Measurements from ENCODE around the gene HMGN4. TPM values are rescaled to one million over a fixed set of nuclear protein-coding genes. Genes with fewer than 3 reads are reported as not detected.

Gene HMGN4
- total and polyA plus RNA-seq, 2 donors (not counting 3 experiments of a cell fraction or from before 2014, with no cell fraction given), result 13.1 to 36.9 TPM

- dilution Hi-C loops (cut with MboI; ENCODE audit: extremely low pct_ligation_motif_present, low sequenced_read_pairs), result no loop called here
- Histone ChIP-seq H3K4me3 (replicated peaks in 1 of 3; ENCODE audit: insufficient read depth in 1 of 3, low read depth in 1 of 3, low read length in 3 of 3) (no peak overlapping the region), H2AFZ (ENCODE audit: low read depth, low read length) (no peak overlapping the region), H3K79me2 (ENCODE audit: control insufficient read depth, insufficient read depth, low read length) (no peaks in the 10 kb centered on the region), H3K27ac (ENCODE audit: insufficient read depth, low read depth, low read length) (no peak overlapping the region), H3K4me2 (ENCODE audit: insufficient read depth, low read length) (no peak overlapping the region), H4K20me1 (replicated peaks; ENCODE audit: control insufficient read depth, extremely low read depth, insufficient read depth, low read length) (no peaks in the 10 kb centered on the region), H3K9me3 (replicated peaks; ENCODE audit: control insufficient read depth, insufficient read depth, low read length) (no peaks in the 10 kb centered on the region), H3K9ac (replicated peaks; ENCODE audit: extremely low read depth, insufficient read depth, low read length) (no peak overlapping the region), H3K36me3 (ENCODE audit: control insufficient read depth in 2 of 2, extremely low read depth in 1 of 2, insufficient read depth in 2 of 2, low read length in 2 of 2) (no peaks in the 10 kb centered on the region), H3K4me1 (ENCODE audit: control insufficient read depth, extremely low read depth, insufficient read depth, low read length) (peaks cover 6% of the 10 kb centered on the region), H3K9me1 (replicated peaks; ENCODE audit: control insufficient read depth, extremely low read depth, insufficient read depth, low read length) (no peaks in the 10 kb centered on the region), H3K27me3 (ENCODE audit: control insufficient read depth in 2 of 2, insufficient read depth in 2 of 2, low read length in 2 of 2) (no peaks in the 10 kb centered on the region)
- no TSS peak for BruUV-seq (replicated peaks)
- ChIA-PET CTCF (interaction anchor here (1.2 to 14.8 kb wide), 8 partner anchors 15 to 320 kb away, joined by 4 to 359 read pairs (median 8); partner anchors contain the start of genes ABT1 and HMGN4), POLR2A (interaction anchor here (0.6 to 1.3 kb wide), 2 partner anchors 13 to 298 kb away, joined by 4 to 5 read pairs; no protein-coding TSS in a partner anchor)
- TF ChIP-seq JUN (IDR thresholded peaks at IDR 0.05; ENCODE audit: borderline replicate concordance, insufficient read depth, insufficient read length, low read depth) (no peak), POLR2A (IDR thresholded peaks at IDR 0.05; ENCODE audit: low read depth, low read length) (no peak)
- intact Hi-C loops (cut with micrococcal nuclease), result loop anchor here (5.0 to 10.0 kb wide), 2 partner anchors 393 to 905 kb away; partner anchors contain the start of gene ZNF184
- DNase-seq (ENCODE audit: low read depth, low spot score) (no peak), FAIRE-seq (no peak)
These were observed 32.1 kb downstream of the HMGN4 start for GRCh38 chr6:26570027-26570809.

- Histone ChIP-seq H3K4me2 (ENCODE audit: insufficient read depth, low read length) (peak overlapping the region; percentile 94), H3K36me3 (ENCODE audit: control insufficient read depth in 2 of 2, extremely low read depth in 1 of 2, insufficient read depth in 2 of 2, low read length in 2 of 2) (no peaks in the 10 kb centered on the region), H3K27me3 (ENCODE audit: control insufficient read depth in 2 of 2, insufficient read depth in 2 of 2, low read length in 2 of 2) (no peaks in the 10 kb centered on the region), H3K9ac (replicated peaks; ENCODE audit: extremely low read depth, insufficient read depth, low read length) (peak overlapping the region; percentile 76), H3K9me3 (replicated peaks; ENCODE audit: control insufficient read depth, insufficient read depth, low read length) (no peaks in the 10 kb centered on the region), H3K9me1 (replicated peaks; ENCODE audit: control insufficient read depth, extremely low read depth, insufficient read depth, low read length) (no peaks in the 10 kb centered on the region), H2AFZ (ENCODE audit: low read depth, low read length) (peak overlapping the region; percentile 91), H3K4me1 (ENCODE audit: control insufficient read depth, extremely low read depth, insufficient read depth, low read length) (peaks cover 6% of the 10 kb centered on the region), H3K79me2 (ENCODE audit: control insufficient read depth, insufficient read depth, low read length) (no peaks in the 10 kb centered on the region), H3K4me3 (replicated peaks in 1 of 3; ENCODE audit: insufficient read depth in 1 of 3, low read depth in 1 of 3, low read length in 3 of 3) (peak overlapping the region; percentile 33 to 93 (median 92)), H4K20me1 (replicated peaks; ENCODE audit: control insufficient read depth, extremely low read depth, insufficient read depth, low read length) (no peaks in the 10 kb centered on the region), H3K27ac (ENCODE audit: insufficient read depth, low read depth, low read length) (peak overlapping the region; percentile 78)
- intact Hi-C loops (cut with micrococcal nuclease), result loop anchor here (1.0 to 10.0 kb wide), 7 partner anchors 24 to 903 kb away; partner anchors contain the start of gene ZNF184
- ChIA-PET POLR2A (interaction anchor here (0.7 to 0.8 kb wide), 2 partner anchors 9 to 550 kb away, joined by 4 to 6 read pairs; a partner anchor contains a TSS), CTCF (interaction anchor here (0.7 to 14.8 kb wide), 13 partner anchors 15 to 1766 kb away, joined by 3 to 359 read pairs (median 5); partner anchors contain the start of gene ABT1)
- FAIRE-seq, result peak; percentile 59
- dilution Hi-C loops (cut with MboI; ENCODE audit: extremely low pct_ligation_motif_present, low sequenced_read_pairs), result no loop called here
- DNase-seq (ENCODE audit: low read depth, low spot score), result peak; percentile 92
- BruUV-seq (replicated peaks), result TSS peak; percentile 94
- TF ChIP-seq POLR2AphosphoS5 (IDR thresholded peaks at IDR 0.05; ENCODE audit: insufficient read depth, low read depth, low read length) (peak; percentile 9), POLR2A (IDR thresholded peaks at IDR 0.05; ENCODE audit: low read depth, low read length) (no peak), FOS (IDR thresholded peaks at IDR 0.05; ENCODE audit: borderline replicate concordance, insufficient read depth, low read length) (peak; percentile 19), GATA2 (IDR thresholded peaks at IDR 0.05; ENCODE audit: insufficient read depth, insufficient read length, low read depth, low read length) (peak; percentile 76)
These were observed 33.6 kb downstream of the HMGN4 start for GRCh38 chr6:26571592-26572296.
